ENCODE data around the gene ZNF275. TPM values are rescaled to one million over a fixed set of nuclear protein-coding genes. Genes with fewer than 3 reads are reported as not detected.
A peak's percentile ranks its signal among the peaks of the same experiment; 100 is the strongest.
"Not testable (repeated sequence)": the region's sequence is repeated elsewhere in the genome, so short reads cannot be mapped to it uniquely, and the experiment has no call there.

The ZNF275 gene
- total RNA-seq, 1 donor from 2014 or later: 20.1 TPM

DNA sequence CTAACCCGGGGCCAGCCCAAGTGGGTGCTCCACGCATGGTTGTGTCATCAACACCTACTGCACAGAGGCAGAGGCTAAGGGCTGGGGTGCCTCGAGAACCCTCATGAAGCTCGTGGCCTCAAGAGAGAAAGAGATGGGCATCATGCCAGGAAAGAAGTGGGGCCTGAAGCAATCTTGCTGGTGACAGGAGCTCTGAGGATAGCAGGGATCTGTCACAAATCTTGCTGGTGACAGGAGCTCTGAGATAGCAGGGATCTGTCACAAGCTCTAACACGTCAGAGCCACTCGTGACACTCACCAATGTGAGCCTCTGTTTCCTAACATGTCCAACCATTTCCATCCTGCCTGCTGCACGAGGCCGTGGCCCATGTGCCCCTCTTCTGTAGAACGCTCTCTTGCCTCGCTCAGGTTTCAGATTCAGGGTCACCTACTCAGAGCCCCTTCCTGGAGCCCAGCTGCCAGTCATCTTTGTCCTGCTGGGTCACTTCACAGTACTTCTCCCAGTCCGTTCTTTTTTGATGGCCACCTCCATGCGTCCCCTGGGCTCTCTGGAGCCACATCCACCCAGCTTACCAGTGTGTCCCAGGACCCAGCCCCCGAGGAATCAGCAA is 46.1 kb downstream of the ZNF275 start:
- no peak overlapping the region for H3K4me3 Mint-ChIP-seq
- no peak for DNase-seq
- H3K4me1 Mint-ChIP-seq: no peaks in the 10 kb centered on the region
- H3K36me3 Mint-ChIP-seq (ENCODE audit: low read depth): no peaks in the 10 kb centered on the region
- no peak overlapping the region for H3K27ac Mint-ChIP-seq
- intact Hi-C loops (cut with micrococcal nuclease): no loop called here
- no peaks in the 10 kb centered on the region for H3K9me3 Mint-ChIP-seq
- H3K27me3 Mint-ChIP-seq: peaks cover 2% of the 10 kb centered on the region

DNA sequence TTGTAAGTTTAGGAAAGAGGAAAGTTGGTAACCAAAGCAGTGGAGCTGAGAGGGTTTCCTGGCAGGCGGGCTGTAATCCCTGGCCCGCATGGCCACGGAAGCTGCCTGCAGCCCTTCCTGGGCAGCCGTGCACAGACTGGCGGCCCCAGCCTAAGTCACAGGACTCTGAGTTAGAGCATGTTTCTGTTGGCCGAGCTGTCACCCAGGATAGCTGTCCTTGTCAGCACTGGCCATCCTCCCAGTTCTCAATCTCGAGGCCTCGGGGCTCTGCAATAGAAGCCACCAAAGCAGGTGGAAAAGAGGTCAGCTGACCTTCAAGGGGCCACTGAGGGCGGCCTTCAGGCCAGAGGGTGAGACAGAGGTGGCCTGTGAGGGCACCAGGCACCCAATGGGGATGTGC is 46.7 kb downstream of the ZNF275 start:
- Mint-ChIP-seq H3K36me3 (ENCODE audit: low read depth) (no peaks in the 10 kb centered on the region), H3K9me3 (no peaks in the 10 kb centered on the region), H3K27ac (no peak overlapping the region), H3K4me1 (no peaks in the 10 kb centered on the region), H3K4me3 (no peak overlapping the region), H3K27me3 (peaks cover 2% of the 10 kb centered on the region)
- intact Hi-C loops (cut with micrococcal nuclease): no loop called here
- no peak for DNase-seq

DNA sequence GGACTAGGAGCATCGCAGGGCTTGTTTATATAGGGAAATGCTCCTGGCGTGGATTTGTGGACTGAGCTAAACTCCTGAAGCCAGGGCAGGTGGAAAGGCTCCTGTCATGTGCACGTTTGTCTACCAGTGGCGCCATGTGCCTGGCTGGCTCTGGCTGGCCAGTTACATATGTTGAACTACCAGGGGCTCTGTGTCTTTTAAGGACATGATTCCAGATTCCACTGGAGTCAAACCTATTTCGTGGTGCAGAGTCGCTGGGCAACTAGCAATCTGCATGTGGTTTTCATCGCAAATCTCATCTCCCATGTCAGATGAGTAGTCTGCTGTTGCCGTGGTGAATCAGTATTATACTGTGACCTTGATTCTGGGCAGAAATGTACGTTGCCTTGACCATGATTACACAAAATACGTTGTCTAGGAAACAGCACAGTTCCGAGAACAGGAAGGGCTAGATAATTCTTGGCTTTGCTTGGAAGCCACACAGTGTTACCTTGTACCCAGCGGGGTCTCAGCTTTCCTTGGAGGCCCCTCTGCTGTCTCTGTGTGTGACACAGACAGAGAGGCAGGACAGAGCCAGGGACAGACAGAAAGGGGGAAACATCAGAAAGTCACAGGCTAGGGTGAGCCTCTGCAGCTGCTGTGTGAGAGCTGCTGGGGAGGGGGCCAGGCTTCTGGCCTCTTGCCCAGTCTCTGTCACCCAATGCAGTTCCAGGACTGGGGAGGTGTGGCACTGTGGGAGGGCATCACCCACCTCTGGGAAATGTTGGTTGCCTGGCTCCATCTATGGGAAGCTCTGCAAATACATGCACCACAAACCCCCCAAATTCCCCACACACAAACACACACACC is 48.0 kb downstream of the ZNF275 start:
- no peak overlapping the region for H3K4me3 Mint-ChIP-seq
- no peaks in the 10 kb centered on the region for H3K36me3 Mint-ChIP-seq (ENCODE audit: low read depth)
- no peaks in the 10 kb centered on the region for H3K9me3 Mint-ChIP-seq

DNA sequence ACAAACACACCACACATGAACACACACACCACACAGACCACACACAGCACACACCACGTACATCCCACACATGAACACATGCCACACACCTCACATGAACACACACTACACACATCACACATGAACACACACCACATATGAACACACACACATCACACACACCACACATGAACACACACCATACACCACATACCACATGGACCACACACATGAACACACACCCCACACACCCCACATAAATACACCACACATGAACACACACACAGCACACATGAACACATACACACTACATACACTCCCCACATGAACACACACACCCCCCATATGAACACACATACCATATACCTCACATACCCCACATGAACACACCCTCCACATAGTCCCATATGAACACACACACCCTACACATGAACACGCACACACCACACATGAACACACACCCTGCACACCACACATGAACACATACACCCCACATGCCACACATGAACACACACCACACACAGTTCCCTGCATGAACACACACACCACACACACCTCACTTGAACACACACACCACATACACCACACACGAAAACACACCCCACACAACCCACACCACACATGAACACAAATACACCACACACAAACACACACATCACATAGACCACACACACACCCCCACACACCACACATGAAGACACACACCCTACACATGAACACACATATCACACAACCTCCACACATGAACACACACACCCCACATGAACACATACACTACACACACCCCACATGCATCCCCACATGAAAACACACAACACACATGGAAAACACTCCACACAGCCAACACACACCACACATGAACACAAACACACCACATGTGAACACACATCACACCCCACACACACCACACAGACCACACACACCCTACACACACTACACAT is 48.9 kb downstream of the ZNF275 start:
- no peak overlapping the region for H3K4me3 Mint-ChIP-seq
- H3K36me3 Mint-ChIP-seq (ENCODE audit: low read depth): no peaks in the 10 kb centered on the region
- DNase-seq: no peak
- H3K27ac Mint-ChIP-seq: no peak overlapping the region
- no peaks in the 10 kb centered on the region for H3K4me1 Mint-ChIP-seq
- H3K27me3 Mint-ChIP-seq: peaks cover 2% of the 10 kb centered on the region
- H3K9me3 Mint-ChIP-seq: no peaks in the 10 kb centered on the region
- intact Hi-C loops (cut with micrococcal nuclease): no loop called here

More for the DNA sequence above, 48.0 kb downstream of the ZNF275 start:
- DNase-seq: peak; percentile 63
- no peak overlapping the region for H3K27ac Mint-ChIP-seq
- peaks cover 4% of the 10 kb centered on the region for H3K27me3 Mint-ChIP-seq
- intact Hi-C loops (cut with micrococcal nuclease): no loop called here
- no peaks in the 10 kb centered on the region for H3K4me1 Mint-ChIP-seq

DNA sequence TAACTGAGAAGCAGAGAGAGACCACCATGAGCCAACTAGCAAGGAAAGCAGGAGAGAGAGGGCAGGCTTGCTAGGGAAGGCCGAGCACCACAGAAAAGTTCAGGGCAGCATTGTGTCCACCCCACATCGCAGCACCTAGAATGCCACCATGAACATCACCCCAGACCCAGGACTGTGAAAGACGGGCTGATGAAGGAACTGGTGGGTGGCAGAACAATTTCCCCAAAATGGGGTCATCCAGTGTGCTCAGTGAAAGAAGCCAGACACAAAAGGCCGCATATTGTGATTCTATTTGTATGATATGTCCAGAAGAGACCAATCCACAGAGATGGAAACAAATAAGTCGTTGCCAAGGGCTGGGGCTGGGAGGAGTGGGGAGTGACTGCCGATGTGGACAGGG is 50.4 kb downstream of the ZNF275 start:
- Mint-ChIP-seq H3K27me3 (peaks cover 2% of the 10 kb centered on the region), H3K9me3 (no peaks in the 10 kb centered on the region), H3K4me3 (no peak overlapping the region), H3K36me3 (ENCODE audit: low read depth) (no peaks in the 10 kb centered on the region), H3K4me1 (no peaks in the 10 kb centered on the region), H3K27ac (no peak overlapping the region)
- DNase-seq: no peak
- intact Hi-C loops (cut with micrococcal nuclease): no loop called here

DNA sequence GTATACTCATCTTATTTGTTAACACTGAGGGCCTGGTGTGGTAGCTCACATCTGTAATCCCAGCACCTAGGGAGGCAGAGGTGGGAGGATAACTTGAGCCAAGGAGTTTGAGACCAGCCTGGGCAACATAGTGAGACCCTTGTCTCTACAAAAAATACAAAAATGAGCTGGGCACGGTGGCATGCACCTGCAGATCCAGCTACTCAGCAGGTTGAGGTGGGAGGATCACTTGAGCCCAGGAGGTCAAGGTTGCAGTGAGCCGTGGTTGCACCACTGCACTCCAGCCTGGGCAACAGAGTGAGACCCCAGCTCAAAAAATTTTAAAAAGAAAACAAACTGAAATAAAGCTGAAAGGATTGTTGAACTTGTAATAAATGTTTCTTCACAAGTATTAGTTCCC is 51.0 kb downstream of the ZNF275 start:
- H3K27ac Mint-ChIP-seq; intact Hi-C loops (cut with micrococcal nuclease); H3K4me3 Mint-ChIP-seq; H3K27me3 Mint-ChIP-seq; H3K9me3 Mint-ChIP-seq; DNase-seq; H3K4me1 Mint-ChIP-seq; H3K36me3 Mint-ChIP-seq (ENCODE audit: low read depth): not testable (repeated sequence)

DNA sequence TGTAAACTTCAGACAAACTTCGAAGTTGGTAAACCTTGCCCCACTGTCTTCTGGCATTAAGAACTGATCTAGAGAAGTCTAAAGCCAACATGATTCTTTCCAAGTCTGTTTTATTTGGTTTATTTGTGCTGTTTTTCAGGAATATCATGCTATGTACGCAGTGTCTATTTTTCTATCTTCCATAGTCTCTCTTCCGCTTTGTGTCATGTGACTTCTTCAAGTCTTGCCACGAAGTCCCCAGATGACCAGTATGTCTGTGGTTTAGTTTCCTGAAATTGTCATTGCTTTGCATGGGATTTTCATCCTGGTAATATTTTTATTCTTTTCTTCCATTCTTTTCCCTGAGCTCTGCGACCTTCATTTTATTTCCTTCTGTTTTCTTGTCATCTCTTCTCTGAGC is 52.1 kb downstream of the ZNF275 start:
- peaks cover 2% of the 10 kb centered on the region for H3K27me3 Mint-ChIP-seq
- H3K36me3 Mint-ChIP-seq (ENCODE audit: low read depth): no peaks in the 10 kb centered on the region
- DNase-seq: no peak
- intact Hi-C loops (cut with micrococcal nuclease): no loop called here
- no peaks in the 10 kb centered on the region for H3K4me1 Mint-ChIP-seq
- no peaks in the 10 kb centered on the region for H3K9me3 Mint-ChIP-seq
- H3K4me3 Mint-ChIP-seq: no peak overlapping the region
- no peak overlapping the region for H3K27ac Mint-ChIP-seq

DNA sequence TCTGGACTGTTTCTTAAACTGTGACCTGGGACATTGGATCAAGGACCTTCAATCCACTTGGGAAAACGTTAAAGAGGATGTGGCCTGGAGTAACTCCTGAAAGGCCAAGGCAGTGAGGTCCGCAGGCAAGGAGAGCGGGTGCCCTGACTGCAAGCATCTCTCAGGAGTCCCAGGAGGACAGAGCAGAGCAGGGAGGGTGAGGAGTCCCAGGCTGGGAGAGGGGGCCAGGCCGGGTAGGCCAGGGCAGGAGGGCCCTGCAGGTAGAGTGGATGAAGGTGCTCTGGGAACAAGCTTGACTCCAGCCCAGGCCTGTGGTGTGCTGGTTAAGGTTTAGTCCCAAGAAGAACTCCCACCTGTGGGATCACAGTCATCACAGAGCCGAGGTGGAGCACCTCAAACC is 53.4 kb downstream of the ZNF275 start:
- DNase-seq: peak; percentile 23
- H3K27me3 Mint-ChIP-seq: peaks cover 2% of the 10 kb centered on the region
- H3K4me3 Mint-ChIP-seq: no peak overlapping the region
- H3K36me3 Mint-ChIP-seq (ENCODE audit: low read depth): no peaks in the 10 kb centered on the region
- H3K9me3 Mint-ChIP-seq: no peaks in the 10 kb centered on the region
- H3K27ac Mint-ChIP-seq: no peak overlapping the region
- no peaks in the 10 kb centered on the region for H3K4me1 Mint-ChIP-seq
- intact Hi-C loops (cut with micrococcal nuclease): no loop called here

DNA sequence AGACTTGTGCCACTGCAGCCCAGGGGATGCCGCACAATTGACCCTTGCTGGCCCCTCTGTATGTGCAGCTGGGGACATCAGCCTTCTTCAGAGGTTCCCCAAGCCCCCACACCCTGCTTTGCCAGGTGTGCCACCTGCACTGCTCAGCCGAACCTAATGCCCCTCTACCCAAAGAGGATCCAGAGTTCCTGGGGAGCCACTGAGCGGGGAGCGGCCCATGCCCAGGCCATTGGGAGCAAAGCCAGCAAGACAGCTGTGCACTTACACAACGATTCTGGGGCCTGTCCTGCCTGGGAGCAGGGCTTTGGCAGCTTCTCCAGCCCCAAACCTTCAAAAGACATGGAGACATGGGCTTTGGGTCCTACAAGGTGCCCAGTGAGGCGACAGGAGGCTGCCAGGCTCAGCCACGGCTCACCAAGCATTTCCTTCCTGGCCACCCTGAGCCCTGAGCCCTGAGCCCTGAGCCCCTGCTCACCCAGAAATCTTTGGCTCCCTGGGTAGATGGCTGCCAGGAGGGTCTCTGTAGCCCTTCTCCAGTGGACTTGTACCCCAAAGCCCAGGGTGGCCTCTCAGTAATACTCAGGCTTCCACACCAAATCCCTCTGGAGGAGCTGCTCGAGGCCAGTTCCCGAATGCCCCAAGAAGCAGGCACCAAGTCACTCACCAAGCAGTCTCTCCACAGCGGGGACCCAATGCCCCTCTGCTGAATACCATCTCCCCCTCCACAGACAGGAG is 54.2 kb downstream of the ZNF275 start:
- no peak overlapping the region for H3K27ac Mint-ChIP-seq
- intact Hi-C loops (cut with micrococcal nuclease): no loop called here
- H3K4me3 Mint-ChIP-seq: no peak overlapping the region
- no peak for DNase-seq
- H3K27me3 Mint-ChIP-seq: peaks cover 2% of the 10 kb centered on the region
- H3K9me3 Mint-ChIP-seq: no peaks in the 10 kb centered on the region
- no peaks in the 10 kb centered on the region for H3K4me1 Mint-ChIP-seq
- no peaks in the 10 kb centered on the region for H3K36me3 Mint-ChIP-seq (ENCODE audit: low read depth)

DNA sequence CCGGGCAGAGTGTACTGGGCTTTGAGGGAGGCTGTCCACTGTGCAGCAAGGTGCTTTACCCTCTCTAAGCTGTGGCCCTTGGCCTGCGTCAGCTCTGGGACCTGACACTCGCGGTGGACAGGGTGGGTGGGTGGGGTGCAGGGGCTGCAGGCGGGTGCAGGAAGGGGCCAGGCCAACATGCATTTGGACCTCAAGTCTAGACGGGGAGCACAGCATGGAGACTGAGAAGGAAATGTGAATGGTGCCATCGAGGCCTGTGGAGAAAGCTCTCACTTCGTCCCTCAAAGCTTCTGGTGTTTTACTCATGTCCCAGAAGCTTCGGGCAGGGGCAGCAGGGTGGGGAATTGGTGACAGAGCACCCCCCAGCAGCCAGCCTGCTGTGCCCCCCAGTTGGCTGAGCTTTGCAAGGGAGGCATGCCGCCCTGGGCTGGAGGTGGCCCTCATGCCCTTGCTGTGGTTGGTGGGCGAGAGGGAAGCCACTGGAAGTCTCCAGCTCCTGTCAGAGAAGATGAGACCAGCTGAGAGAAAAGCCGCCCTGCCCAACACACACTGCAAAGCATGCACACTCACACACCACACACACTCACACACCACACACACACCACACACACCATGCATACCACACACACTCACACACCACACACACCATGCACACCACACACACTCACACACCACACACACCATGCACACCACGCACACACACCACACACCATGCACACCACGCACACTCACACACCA is 54.9 kb downstream of the ZNF275 start:
- Mint-ChIP-seq H3K27me3 (peaks cover 2% of the 10 kb centered on the region), H3K9me3 (no peaks in the 10 kb centered on the region), H3K36me3 (ENCODE audit: low read depth) (no peaks in the 10 kb centered on the region), H3K4me3 (no peak overlapping the region), H3K4me1 (peaks cover 1% of the 10 kb centered on the region), H3K27ac (no peak overlapping the region)
- intact Hi-C loops (cut with micrococcal nuclease): no loop called here
- DNase-seq: no peak

DNA sequence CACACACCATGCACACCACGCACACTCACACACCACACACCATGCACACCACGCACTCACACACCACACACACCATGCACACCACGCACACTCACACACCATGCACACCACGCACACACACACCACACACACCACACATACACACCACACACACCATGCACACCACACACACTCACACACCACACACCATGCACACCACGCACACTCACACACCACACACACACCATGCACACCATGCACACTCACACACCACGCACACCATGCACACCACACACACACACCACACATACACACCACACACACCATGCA is 55.5 kb downstream of the ZNF275 start:
- H3K27me3 Mint-ChIP-seq; intact Hi-C loops (cut with micrococcal nuclease); DNase-seq; H3K4me3 Mint-ChIP-seq; H3K36me3 Mint-ChIP-seq (ENCODE audit: low read depth); H3K4me1 Mint-ChIP-seq; H3K27ac Mint-ChIP-seq; H3K9me3 Mint-ChIP-seq: not testable (repeated sequence)

DNA sequence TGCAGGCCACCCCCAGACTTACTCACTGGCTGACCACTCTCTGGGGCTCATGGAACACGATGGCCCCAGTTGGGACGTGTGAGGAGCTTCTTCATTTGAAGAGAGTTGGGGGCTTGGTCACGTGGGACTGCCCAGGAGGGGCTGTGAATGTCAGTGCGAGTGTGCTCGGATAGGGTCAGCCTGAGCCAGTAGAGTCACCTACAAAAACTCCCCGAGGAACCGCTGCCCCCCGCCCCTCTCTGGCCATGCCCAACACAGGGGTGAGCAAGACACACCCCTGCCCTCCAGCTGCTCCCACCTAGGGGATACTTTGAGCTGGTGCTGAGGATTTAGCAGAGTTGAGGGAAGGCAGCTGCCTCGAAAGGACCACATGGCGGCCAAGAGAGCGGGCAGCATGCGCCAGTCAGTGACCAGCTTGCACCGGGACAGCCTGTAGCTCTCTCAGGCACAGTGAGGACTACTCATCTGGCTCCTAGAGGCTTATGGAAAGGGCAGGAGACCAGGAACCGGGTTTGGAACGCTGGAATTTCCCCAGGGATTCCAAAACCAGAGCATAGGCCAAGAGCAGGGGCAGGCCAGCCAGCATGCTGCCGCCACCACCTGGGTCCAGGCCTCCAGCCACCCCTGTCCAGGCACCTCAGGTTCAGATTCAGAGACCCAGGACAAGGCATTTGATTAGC is 58.8 kb downstream of the ZNF275 start:
- Mint-ChIP-seq H3K4me3 (no peak overlapping the region), H3K9me3 (no peaks in the 10 kb centered on the region), H3K36me3 (ENCODE audit: low read depth) (no peaks in the 10 kb centered on the region), H3K4me1 (peaks cover 15% of the 10 kb centered on the region), H3K27me3 (no peaks in the 10 kb centered on the region), H3K27ac (no peak overlapping the region)
- intact Hi-C loops (cut with micrococcal nuclease): no loop called here
- no peak for DNase-seq

DNA sequence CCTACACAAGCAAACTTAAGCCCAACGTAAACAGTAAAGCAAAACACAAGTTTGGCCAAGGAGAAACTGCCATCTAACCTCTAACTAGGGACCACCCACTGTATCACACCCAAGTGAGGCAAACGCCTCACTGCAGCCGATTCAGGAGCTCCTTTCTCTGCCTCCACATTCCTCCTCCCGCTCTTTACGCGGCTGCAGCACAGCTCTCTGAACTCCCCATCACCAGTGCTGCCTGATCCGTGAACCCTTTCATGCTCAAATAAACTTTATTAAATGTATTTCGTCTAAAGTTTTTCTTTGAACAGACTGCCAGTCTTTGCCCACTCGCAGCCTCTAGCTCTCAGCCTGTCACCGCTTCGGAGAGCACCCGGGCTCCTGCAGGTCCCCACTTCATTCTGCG is 60.7 kb downstream of the ZNF275 start:
- DNase-seq: no peak
- H3K27ac Mint-ChIP-seq: no peak overlapping the region
- no peaks in the 10 kb centered on the region for H3K36me3 Mint-ChIP-seq (ENCODE audit: low read depth)
- H3K4me3 Mint-ChIP-seq: no peak overlapping the region
- H3K27me3 Mint-ChIP-seq: no peaks in the 10 kb centered on the region
- H3K4me1 Mint-ChIP-seq: peaks cover 15% of the 10 kb centered on the region
- intact Hi-C loops (cut with micrococcal nuclease): no loop called here
- H3K9me3 Mint-ChIP-seq: no peaks in the 10 kb centered on the region

All from activated CD4-positive, alpha-beta T cell treated with anti-CD3 and anti-CD28 coated beads, Interleukin-2, amount 10 ng/mL, durations not matched to agents 24 days and 14 days (primary cell).